IMR-90 (cell line): ENCODE results near the gene FAH.

Source experiments
- CHD1 ChIP-seq: IDR thresholded peaks from 2 replicates; pipeline ENCODE4 v1.6.1; 2012; ENCODE audit warnings: low read depth, low read length, improper control_type of control experiment
- CTCF ChIP-seq: conservative IDR thresholded peaks from 2 replicates; pipeline ENCODE4 v1.5.1; 2012; ENCODE audit warnings: mild to moderate bottlenecking, low read depth, low read length, improper control_type of control experiment
- POLR2A ChIP-seq: IDR thresholded peaks from 2 replicates; pipeline ENCODE4 v1.6.1; 2012; ENCODE audit warnings: mild to moderate bottlenecking, low read depth, low read length

GRCh38 chr15:80179025-80179759 lies 26.4 kb downstream of the FAH start:
- TF ChIP-seq POLR2A = no peak
- TF ChIP-seq CTCF = no peak
- no peak for TF ChIP-seq CHD1
